HEK293 (cell line): ENCODE measurements around the gene HMCN2.

Source experiments
- ZBTB20 ChIP-seq: fragments of 450-650 bp; formaldehyde crosslinking; IDR thresholded peaks from 2 replicates; pipeline ENCODE4 v1.5.1; 2016; ENCODE audit warnings: missing biosample characterization, missing genetic modification characterization
- ZNF138 ChIP-seq: fragments of 450-650 bp; formaldehyde crosslinking; IDR thresholded peaks from 2 replicates; pipeline ENCODE4 v1.5.1; 2016; ENCODE audit warnings: missing biosample characterization, missing genetic modification characterization, borderline replicate concordance
- ZNF350 ChIP-seq: fragments of 450-650 bp; formaldehyde crosslinking; IDR thresholded peaks from 2 replicates; pipeline ENCODE4 v1.5.0; 2017; ENCODE audit warnings: missing biosample characterization, mild to moderate bottlenecking, missing genetic modification characterization
- ZNF426 ChIP-seq: fragments of 450-650 bp; formaldehyde crosslinking; IDR thresholded peaks from 2 replicates; pipeline ENCODE4 v1.5.1; 2017; ENCODE audit warnings: missing biosample characterization, missing genetic modification characterization, mild to moderate bottlenecking, inconsistent platforms, moderate library complexity
- ZNF596 ChIP-seq: fragments of 450-650 bp; IDR thresholded peaks from 2 replicates; pipeline ENCODE4 v1.5.0; 2018; ENCODE audit warnings: missing biosample characterization, mild to moderate bottlenecking, missing genetic modification characterization, moderate library complexity
- TF ChIP-seq, protein P1 (sequence below): fragments of 450-650 bp; formaldehyde crosslinking; IDR thresholded peaks from 2 replicates; pipeline ENCODE4 v1.5.1; 2016; ENCODE audit warnings: missing biosample characterization, missing genetic modification characterization

DNA sequence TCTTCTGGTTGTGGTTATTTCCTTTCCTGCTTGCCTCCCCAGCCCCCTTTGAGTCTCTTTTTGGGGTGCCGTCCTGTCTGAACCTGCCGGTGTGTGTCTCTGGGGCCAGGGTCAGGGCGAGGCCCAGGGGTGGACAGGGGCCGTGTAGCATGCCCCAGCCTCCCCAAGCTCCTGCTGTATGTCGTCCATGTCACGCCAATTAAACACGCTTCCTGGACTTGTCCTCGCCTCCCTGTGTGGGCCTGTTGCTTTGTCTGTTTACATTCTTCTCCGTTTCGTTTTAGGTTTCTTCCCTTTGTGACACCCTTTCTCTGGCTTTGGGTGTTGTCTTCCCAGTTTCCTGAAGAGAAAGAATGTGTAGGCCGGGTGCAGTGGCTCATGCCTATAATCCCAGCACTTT, 28.5 kb upstream of the HMCN2 start:
- TF ChIP-seq, protein P1, sequence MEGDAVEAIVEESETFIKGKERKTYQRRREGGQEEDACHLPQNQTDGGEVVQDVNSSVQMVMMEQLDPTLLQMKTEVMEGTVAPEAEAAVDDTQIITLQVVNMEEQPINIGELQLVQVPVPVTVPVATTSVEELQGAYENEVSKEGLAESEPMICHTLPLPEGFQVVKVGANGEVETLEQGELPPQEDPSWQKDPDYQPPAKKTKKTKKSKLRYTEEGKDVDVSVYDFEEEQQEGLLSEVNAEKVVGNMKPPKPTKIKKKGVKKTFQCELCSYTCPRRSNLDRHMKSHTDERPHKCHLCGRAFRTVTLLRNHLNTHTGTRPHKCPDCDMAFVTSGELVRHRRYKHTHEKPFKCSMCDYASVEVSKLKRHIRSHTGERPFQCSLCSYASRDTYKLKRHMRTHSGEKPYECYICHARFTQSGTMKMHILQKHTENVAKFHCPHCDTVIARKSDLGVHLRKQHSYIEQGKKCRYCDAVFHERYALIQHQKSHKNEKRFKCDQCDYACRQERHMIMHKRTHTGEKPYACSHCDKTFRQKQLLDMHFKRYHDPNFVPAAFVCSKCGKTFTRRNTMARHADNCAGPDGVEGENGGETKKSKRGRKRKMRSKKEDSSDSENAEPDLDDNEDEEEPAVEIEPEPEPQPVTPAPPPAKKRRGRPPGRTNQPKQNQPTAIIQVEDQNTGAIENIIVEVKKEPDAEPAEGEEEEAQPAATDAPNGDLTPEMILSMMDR (tag by site-specific recombination), result no peak
- TF ChIP-seq ZNF138 (tag by site-specific recombination), result no peak
- TF ChIP-seq ZNF596 (tag by site-specific recombination), result no peak
- no peak for TF ChIP-seq ZBTB20
- TF ChIP-seq ZNF350, result no peak
- TF ChIP-seq ZNF426 (tag by site-specific recombination), result no peak
